Small intestine (tissue), 7 donors: ENCODE results near the gene SPCS1. TPM values are rescaled to one million over a fixed set of nuclear protein-coding genes. Genes with fewer than 3 reads are reported as not detected.

Experiments used
- DNase-seq, 2 donors: peaks; one replicate each; pipeline versions ENCODE4 v3.0.0 to v3.0.0-alpha.2; 2013
- FAIRE-seq: peaks from 2 replicates; lab custom pipeline; 2012; peaks lifted over from hg19 to GRCh38; lab: Jason Lieb, UNC
- H3K27ac ChIP-seq, 3 donors: one replicate each; pipeline ENCODE4 v1.5.1; 2013; ENCODE audit warnings: low read length in 2 of 3, mild to moderate bottlenecking in 2 of 3, control low read depth in 1 of 3, inconsistent platforms in 1 of 3, low read depth in 1 of 3, moderate library complexity in 1 of 3
- H3K27me3 ChIP-seq, 3 donors: one replicate each; pipeline ENCODE4 v1.6.1; 2013; ENCODE audit warnings: low read length in 3 of 3, inconsistent platforms in 1 of 3; ENCODE audit not compliant: control insufficient read depth in 3 of 3, insufficient read depth in 3 of 3
- H3K36me3 ChIP-seq, 3 donors: one replicate each; pipeline ENCODE4 v1.6.1; 2013; ENCODE audit warnings: low read length in 3 of 3, inconsistent platforms in 1 of 3, low read depth in 1 of 3, mild to moderate bottlenecking in 1 of 3, moderate library complexity in 1 of 3; ENCODE audit not compliant: control insufficient read depth in 3 of 3, insufficient read depth in 2 of 3
- H3K4me1 ChIP-seq, 3 donors: one replicate each; pipeline ENCODE4 v1.6.1; 2013; ENCODE audit warnings: low read length in 2 of 3, inconsistent platforms in 1 of 3, low read depth in 1 of 3, mild to moderate bottlenecking in 1 of 3, moderate library complexity in 1 of 3; ENCODE audit not compliant: control insufficient read depth in 3 of 3, insufficient read depth in 2 of 3
- H3K4me3 ChIP-seq, 3 donors: one replicate each; pipeline ENCODE4 v1.5.1; 2013; ENCODE audit warnings: low read length in 3 of 3, control low read depth in 1 of 3, inconsistent platforms in 1 of 3, low read depth in 1 of 3, mild to moderate bottlenecking in 1 of 3, moderate library complexity in 1 of 3
- H3K9me3 ChIP-seq, 2 donors: one replicate each; pipeline ENCODE4 v1.6.1; 2013; ENCODE audit warnings: low read depth in 1 of 2, low read length in 1 of 2; ENCODE audit not compliant: control insufficient read depth in 2 of 2, insufficient read depth in 1 of 2
- WGBS, 3 donors: extraction: QIAGEN DNeasy Blood & Tissue Kit; methylation state at CpG; one replicate each; pipeline ENCODE4 v1.1.7; 2013; 5-methylcytosine and 5-hydroxymethylcytosine counted together
- polyA plus RNA-seq, 4 donors: library from polyadenylated mRNA; stranded (reverse) in 3 of 4; unstranded in 1 of 4; fragments of 200-250 nt in 3 of 4; fragments of 120-200 nt in 1 of 4; gene quantifications; one replicate each; pipeline versions ENCODE4 v1.2.1 to v1.2.3, GENCODE V29; 2013
- donor health status: healthy with polysubstance abuse.
- donor health status: control.
- donor health status: control.
- donor health status: Bipolar disorder and iron deficiency.
- donor health status: healthy.

The SPCS1 gene
- polyA plus RNA-seq, 4 donors, result 90.6 to 215 (median 153) TPM

GRCh38 chr3:52696830-52697631 lies 8.9 kb upstream of the SPCS1 start:
- no peak for DNase-seq
- no peak for FAIRE-seq
- WGBS, 3 donors, result 79 to 92% (median 82%) methylated on average over 2 of the region's 2 CpGs
- H3K27ac ChIP-seq, result peak overlapping the region in 1 of 3 donors; percentile 33
- H3K36me3 ChIP-seq, result peaks cover 15 to 20% (median 18%) of the 10 kb centered on the region in 3 donors
- H3K27me3 ChIP-seq, result no peaks in the 10 kb centered on the region
- H3K4me3 ChIP-seq, result no peak overlapping the region
- no peaks in the 10 kb centered on the region for H3K4me1 ChIP-seq
- no peaks in the 10 kb centered on the region for H3K9me3 ChIP-seq

- Histone ChIP-seq H3K4me1 (no peaks in the 10 kb centered on the region), H3K27ac (no peak overlapping the region), H3K9me3 (no peaks in the 10 kb centered on the region), H3K4me3 (no peak overlapping the region), H3K36me3 (peaks cover 15 to 19% (median 15%) of the 10 kb centered on the region in 3 donors), H3K27me3 (no peaks in the 10 kb centered on the region)
- DNase-seq, result no peak
- FAIRE-seq, result no peak
- WGBS, 3 donors, result 91 to 94% (median 92%) methylated on average over 4 of the region's 4 CpGs
Observed at GRCh38 chr3:52697632-52697965, 8.3 kb upstream of the SPCS1 start.

- Histone ChIP-seq H3K9me3 (no peaks in the 10 kb centered on the region), H3K27me3 (no peaks in the 10 kb centered on the region), H3K36me3 (peaks cover 0 to 11% (median 0%) of the 10 kb centered on the region in 3 donors), H3K27ac (no peak overlapping the region), H3K4me3 (no peak overlapping the region), H3K4me1 (peaks cover 2 to 25% (median 5%) of the 10 kb centered on the region in 3 donors)
- WGBS, 3 donors, result 88 to 90% (median 90%) methylated on average over 7 of the region's 7 CpGs
- FAIRE-seq (no peak), DNase-seq (no peak)
Observed at GRCh38 chr3:52703341-52703740, 2.6 kb upstream of the SPCS1 start.

GRCh38 chr3:52704611-52705437 lies 1.1 kb upstream of the SPCS1 start:
- H3K36me3 ChIP-seq, result peaks cover 0 to 17% (median 0%) of the 10 kb centered on the region in 3 donors
- WGBS, 3 donors, result 0 to 3% (median 1%) methylated on average over 22 of the region's 22 CpGs
- H3K4me1 ChIP-seq, result peaks cover 2 to 25% (median 5%) of the 10 kb centered on the region in 3 donors
- peak; percentile 70 to 76 for DNase-seq
- H3K27ac ChIP-seq, result peak overlapping the region; percentile 83 to 94 (median 86)
- peak overlapping the region; percentile 84 to 99 (median 88) for H3K4me3 ChIP-seq
- H3K9me3 ChIP-seq, result no peaks in the 10 kb centered on the region
- H3K27me3 ChIP-seq, result no peaks in the 10 kb centered on the region
- FAIRE-seq, result no peak

- Histone ChIP-seq H3K9me3 (no peaks in the 10 kb centered on the region), H3K27ac (peak overlapping the region; percentile 83 to 94 (median 86)), H3K36me3 (peaks cover 0 to 17% (median 0%) of the 10 kb centered on the region in 3 donors), H3K4me1 (peaks cover 2 to 25% (median 5%) of the 10 kb centered on the region in 3 donors), H3K4me3 (peak overlapping the region; percentile 84 to 99 (median 88)), H3K27me3 (no peaks in the 10 kb centered on the region)
- no peak for DNase-seq
- FAIRE-seq, result no peak
- 0 to 1% (median 1%) methylated on average over 24 to 25 of the region's 25 CpGs for WGBS, 3 donors
Observed at GRCh38 chr3:52705438-52705687, 543 bp upstream of the SPCS1 start.

- Histone ChIP-seq H3K36me3 (peaks cover 0 to 20% (median 0%) of the 10 kb centered on the region in 3 donors), H3K4me1 (peaks cover 2 to 25% (median 5%) of the 10 kb centered on the region in 3 donors), H3K9me3 (no peaks in the 10 kb centered on the region), H3K4me3 (no peak overlapping the region), H3K27me3 (no peaks in the 10 kb centered on the region), H3K27ac (no peak overlapping the region)
- 61 to 76% (median 70%) methylated on average over 4 of the region's 4 CpGs for WGBS, 3 donors
- no peak for FAIRE-seq
- DNase-seq, result no peak
Observed at GRCh38 chr3:52707585-52707984, 1.7 kb downstream of the SPCS1 start.

GRCh38 chr3:52710512-52710911 lies 4.6 kb downstream of the SPCS1 start:
- Histone ChIP-seq H3K36me3 (peaks cover 0 to 29% (median 0%) of the 10 kb centered on the region in 3 donors), H3K27me3 (no peaks in the 10 kb centered on the region), H3K27ac (no peak overlapping the region), H3K4me3 (no peak overlapping the region), H3K9me3 (no peaks in the 10 kb centered on the region), H3K4me1 (peaks cover 0 to 14% (median 5%) of the 10 kb centered on the region in 3 donors)
- FAIRE-seq (no peak), DNase-seq (no peak)
- 78 to 90% (median 79%) methylated on average over 2 of the region's 2 CpGs for WGBS, 3 donors

GRCh38 chr3:52712291-52713212 lies 6.6 kb downstream of the SPCS1 start:
- H3K4me3 ChIP-seq, result no peak overlapping the region
- no peaks in the 10 kb centered on the region for H3K9me3 ChIP-seq
- peaks cover 0 to 38% (median 0%) of the 10 kb centered on the region in 3 donors for H3K36me3 ChIP-seq
- 92 to 93% (median 93%) methylated on average over 17 of the region's 17 CpGs for WGBS, 3 donors
- H3K4me1 ChIP-seq, result peaks cover 0 to 6% (median 0%) of the 10 kb centered on the region in 3 donors
- H3K27ac ChIP-seq, result no peak overlapping the region
- DNase-seq (no peak), FAIRE-seq (no peak)
- H3K27me3 ChIP-seq, result no peaks in the 10 kb centered on the region
